ENCODE data around the gene CLEC11A.
"Not testable (repeated sequence)": the region's sequence is repeated elsewhere in the genome, so short reads cannot be mapped to it uniquely, and the experiment has no call there.

CLEC11A gene

DNA sequence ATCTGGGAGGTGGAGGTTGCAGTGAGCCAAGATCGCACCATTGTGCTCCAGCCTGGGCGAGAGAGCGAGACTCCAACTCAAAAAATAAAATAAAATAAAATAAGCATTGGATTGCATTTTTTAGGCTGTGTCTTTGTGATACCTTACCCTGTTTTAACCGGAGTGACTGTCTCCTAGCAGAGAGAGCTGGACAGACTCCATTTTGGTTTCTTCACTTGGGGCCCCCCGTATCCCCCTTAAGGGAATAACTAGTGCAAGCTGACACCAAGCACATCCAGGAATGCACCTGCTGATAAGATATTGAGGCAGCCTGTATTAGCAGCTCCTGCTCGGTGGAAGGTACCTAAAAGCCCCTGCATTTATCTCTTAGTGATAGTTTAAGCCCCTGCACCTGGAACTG lies 26.3 kb downstream of the CLEC11A start:
- no peaks in the 10 kb centered on the region for H3F3A ChIP-seq (ENCODE audit: low read depth)
- no peaks in the 10 kb centered on the region for H3K9me2 ChIP-seq (replicated peaks; ENCODE audit: low read depth, low read length)
- no peak for TF ChIP-seq EZH2phosphoT487 (IDR thresholded peaks at IDR 0.05; ENCODE audit: borderline replicate concordance)
- TF ChIP-seq, protein P1, sequence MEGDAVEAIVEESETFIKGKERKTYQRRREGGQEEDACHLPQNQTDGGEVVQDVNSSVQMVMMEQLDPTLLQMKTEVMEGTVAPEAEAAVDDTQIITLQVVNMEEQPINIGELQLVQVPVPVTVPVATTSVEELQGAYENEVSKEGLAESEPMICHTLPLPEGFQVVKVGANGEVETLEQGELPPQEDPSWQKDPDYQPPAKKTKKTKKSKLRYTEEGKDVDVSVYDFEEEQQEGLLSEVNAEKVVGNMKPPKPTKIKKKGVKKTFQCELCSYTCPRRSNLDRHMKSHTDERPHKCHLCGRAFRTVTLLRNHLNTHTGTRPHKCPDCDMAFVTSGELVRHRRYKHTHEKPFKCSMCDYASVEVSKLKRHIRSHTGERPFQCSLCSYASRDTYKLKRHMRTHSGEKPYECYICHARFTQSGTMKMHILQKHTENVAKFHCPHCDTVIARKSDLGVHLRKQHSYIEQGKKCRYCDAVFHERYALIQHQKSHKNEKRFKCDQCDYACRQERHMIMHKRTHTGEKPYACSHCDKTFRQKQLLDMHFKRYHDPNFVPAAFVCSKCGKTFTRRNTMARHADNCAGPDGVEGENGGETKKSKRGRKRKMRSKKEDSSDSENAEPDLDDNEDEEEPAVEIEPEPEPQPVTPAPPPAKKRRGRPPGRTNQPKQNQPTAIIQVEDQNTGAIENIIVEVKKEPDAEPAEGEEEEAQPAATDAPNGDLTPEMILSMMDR (conservative IDR thresholded peaks at IDR 0.05; ENCODE audit: low read length), result no peak
- no peaks in the 10 kb centered on the region for H3K9me3 ChIP-seq (ENCODE audit: insufficient read depth, low read depth, low read length)
- H3K36me3 ChIP-seq (ENCODE audit: insufficient read depth, low read length), result no peaks in the 10 kb centered on the region
- H3K4me3 ChIP-seq (ENCODE audit: low read length, poor library complexity, severe bottlenecking), result no peak overlapping the region
- no peak overlapping the region for H3K9ac ChIP-seq (ENCODE audit: low read depth, low read length, poor library complexity, severe bottlenecking)
- no peaks in the 10 kb centered on the region for H4K20me1 ChIP-seq (ENCODE audit: insufficient read depth, low read length, poor library complexity, severe bottlenecking)
- H3K79me2 ChIP-seq (ENCODE audit: insufficient read depth, low read length), result no peaks in the 10 kb centered on the region
- no peak overlapping the region for H2AFZ ChIP-seq (ENCODE audit: low read length)
- H3K4me1 ChIP-seq (ENCODE audit: insufficient read depth, low read length, poor library complexity, severe bottlenecking), result no peaks in the 10 kb centered on the region
- no peaks in the 10 kb centered on the region for H3K27me3 ChIP-seq (ENCODE audit: insufficient read depth, low read length, poor library complexity, severe bottlenecking)
- no peak overlapping the region for H3K4me2 ChIP-seq (ENCODE audit: low read depth, low read length, poor library complexity, severe bottlenecking)

DNA sequence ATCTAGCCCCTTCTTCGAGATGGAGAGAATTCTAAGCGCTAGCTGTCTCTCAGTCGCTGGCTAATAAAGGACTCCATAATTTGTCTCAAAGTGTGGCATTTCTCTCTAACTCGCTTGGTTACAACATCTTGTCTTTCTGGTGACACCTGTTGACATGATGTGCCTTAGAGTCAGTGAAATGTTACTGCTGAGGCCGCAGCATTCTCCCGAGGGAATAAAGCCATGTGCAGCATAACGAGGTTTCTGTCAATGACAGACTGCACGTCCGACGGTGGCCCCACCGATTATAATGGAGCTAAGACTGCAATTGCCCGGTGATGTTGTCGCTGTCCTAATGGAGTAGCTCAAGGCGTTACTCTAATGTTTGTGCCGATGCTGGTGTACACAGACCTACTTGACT lies 26.8 kb downstream of the CLEC11A start:
- no peak overlapping the region for H3K4me2 ChIP-seq (ENCODE audit: low read depth, low read length, poor library complexity, severe bottlenecking)
- H4K20me1 ChIP-seq (ENCODE audit: insufficient read depth, low read length, poor library complexity, severe bottlenecking), result no peaks in the 10 kb centered on the region
- no peaks in the 10 kb centered on the region for H3K9me3 ChIP-seq (ENCODE audit: insufficient read depth, low read depth, low read length)
- H3K36me3 ChIP-seq (ENCODE audit: insufficient read depth, low read length), result no peaks in the 10 kb centered on the region
- no peak for TF ChIP-seq EZH2phosphoT487 (IDR thresholded peaks at IDR 0.05; ENCODE audit: borderline replicate concordance)
- TF ChIP-seq, protein P1 (conservative IDR thresholded peaks at IDR 0.05; ENCODE audit: low read length), result no peak
- H3K79me2 ChIP-seq (ENCODE audit: insufficient read depth, low read length), result no peaks in the 10 kb centered on the region
- no peaks in the 10 kb centered on the region for H3K9me2 ChIP-seq (replicated peaks; ENCODE audit: low read depth, low read length)
- no peaks in the 10 kb centered on the region for H3K4me1 ChIP-seq (ENCODE audit: insufficient read depth, low read length, poor library complexity, severe bottlenecking)
- no peak overlapping the region for H3K4me3 ChIP-seq (ENCODE audit: low read length, poor library complexity, severe bottlenecking)
- H3K9ac ChIP-seq (ENCODE audit: low read depth, low read length, poor library complexity, severe bottlenecking), result no peak overlapping the region
- H3K27me3 ChIP-seq (ENCODE audit: insufficient read depth, low read length, poor library complexity, severe bottlenecking), result no peaks in the 10 kb centered on the region
- no peaks in the 10 kb centered on the region for H3F3A ChIP-seq (ENCODE audit: low read depth)
- H2AFZ ChIP-seq (ENCODE audit: low read length), result no peak overlapping the region

- no peak overlapping the region for H3K4me2 ChIP-seq (ENCODE audit: low read depth, low read length, poor library complexity, severe bottlenecking)
- H2AFZ ChIP-seq (ENCODE audit: low read length), result no peak overlapping the region
- H3K27me3 ChIP-seq (ENCODE audit: insufficient read depth, low read length, poor library complexity, severe bottlenecking), result no peaks in the 10 kb centered on the region
- H3K4me1 ChIP-seq (ENCODE audit: insufficient read depth, low read length, poor library complexity, severe bottlenecking), result no peaks in the 10 kb centered on the region
- H3K9ac ChIP-seq (ENCODE audit: low read depth, low read length, poor library complexity, severe bottlenecking), result no peak overlapping the region
- TF ChIP-seq, protein P1 (conservative IDR thresholded peaks at IDR 0.05; ENCODE audit: low read length), result no peak
- no peak for TF ChIP-seq EZH2phosphoT487 (IDR thresholded peaks at IDR 0.05; ENCODE audit: borderline replicate concordance)
- H3K36me3 ChIP-seq (ENCODE audit: insufficient read depth, low read length), result no peaks in the 10 kb centered on the region
- no peaks in the 10 kb centered on the region for H3K9me2 ChIP-seq (replicated peaks; ENCODE audit: low read depth, low read length)
- no peaks in the 10 kb centered on the region for H3K79me2 ChIP-seq (ENCODE audit: insufficient read depth, low read length)
- H3K4me3 ChIP-seq (ENCODE audit: low read length, poor library complexity, severe bottlenecking), result no peak overlapping the region
- no peaks in the 10 kb centered on the region for H3F3A ChIP-seq (ENCODE audit: low read depth)
- H3K9me3 ChIP-seq (ENCODE audit: insufficient read depth, low read depth, low read length), result no peaks in the 10 kb centered on the region
- H4K20me1 ChIP-seq (ENCODE audit: insufficient read depth, low read length, poor library complexity, severe bottlenecking), result no peaks in the 10 kb centered on the region
These were observed 30.7 kb downstream of the CLEC11A start for GRCh38 chr19:50753879-50754278.

DNA sequence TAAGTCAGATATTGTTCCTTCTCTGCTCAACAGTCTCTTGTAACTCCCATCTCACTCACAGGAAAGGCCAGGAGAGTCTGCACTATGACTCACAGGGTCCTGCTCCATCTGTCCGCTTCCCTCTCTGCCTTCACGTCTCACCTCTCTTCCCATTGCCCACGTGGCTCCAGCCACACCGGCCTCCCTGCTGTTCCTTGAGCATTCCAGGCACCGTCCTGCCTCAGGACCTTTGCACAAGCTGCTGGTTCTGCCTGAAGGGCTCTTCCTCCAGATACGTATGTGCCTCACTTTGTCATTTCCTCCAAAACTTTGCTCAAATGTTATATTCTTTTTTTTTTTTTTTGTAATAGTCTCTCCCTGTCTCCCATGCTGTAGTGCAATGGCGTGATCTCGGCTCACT lies 33.1 kb downstream of the CLEC11A start:
- not testable (repeated sequence) for H2AFZ ChIP-seq (ENCODE audit: low read length); H4K20me1 ChIP-seq (ENCODE audit: insufficient read depth, low read length, poor library complexity, severe bottlenecking); H3K36me3 ChIP-seq (ENCODE audit: insufficient read depth, low read length); H3K9me3 ChIP-seq (ENCODE audit: insufficient read depth, low read depth, low read length); H3K4me3 ChIP-seq (ENCODE audit: low read length, poor library complexity, severe bottlenecking); H3K9ac ChIP-seq (ENCODE audit: low read depth, low read length, poor library complexity, severe bottlenecking); H3K9me2 ChIP-seq (replicated peaks; ENCODE audit: low read depth, low read length); H3K27me3 ChIP-seq (ENCODE audit: insufficient read depth, low read length, poor library complexity, severe bottlenecking); H3F3A ChIP-seq (ENCODE audit: low read depth); H3K4me1 ChIP-seq (ENCODE audit: insufficient read depth, low read length, poor library complexity, severe bottlenecking); H3K4me2 ChIP-seq (ENCODE audit: low read depth, low read length, poor library complexity, severe bottlenecking); H3K79me2 ChIP-seq (ENCODE audit: insufficient read depth, low read length)

GRCh38 chr19:50757624-50758023 lies 34.5 kb downstream of the CLEC11A start:
- H3K27me3 ChIP-seq (ENCODE audit: insufficient read depth, low read length, poor library complexity, severe bottlenecking); H2AFZ ChIP-seq (ENCODE audit: low read length); H3F3A ChIP-seq (ENCODE audit: low read depth); H3K9me3 ChIP-seq (ENCODE audit: insufficient read depth, low read depth, low read length); H3K9ac ChIP-seq (ENCODE audit: low read depth, low read length, poor library complexity, severe bottlenecking); H3K4me2 ChIP-seq (ENCODE audit: low read depth, low read length, poor library complexity, severe bottlenecking); H3K36me3 ChIP-seq (ENCODE audit: insufficient read depth, low read length); H3K79me2 ChIP-seq (ENCODE audit: insufficient read depth, low read length); H3K4me1 ChIP-seq (ENCODE audit: insufficient read depth, low read length, poor library complexity, severe bottlenecking); H4K20me1 ChIP-seq (ENCODE audit: insufficient read depth, low read length, poor library complexity, severe bottlenecking); H3K4me3 ChIP-seq (ENCODE audit: low read length, poor library complexity, severe bottlenecking); H3K9me2 ChIP-seq (replicated peaks; ENCODE audit: low read depth, low read length): not testable (repeated sequence)
